Endodermal cell (in vitro differentiated cells): ENCODE measurements around the gene ANKS3. TPM values are rescaled to one million over a fixed set of nuclear protein-coding genes. Genes with fewer than 3 reads are reported as not detected.

Experiments used
- DNase-seq: peaks from one replicate; pipeline ENCODE4 v3.0.0-alpha.2; 2017
- H3K27ac ChIP-seq: 2 replicates; pipeline ENCODE4 v1.5.1; 2013; ENCODE audit warnings: mild to moderate bottlenecking, low read depth, low read length, moderate library complexity
- H3K27me3 ChIP-seq: 2 replicates; pipeline ENCODE4 v1.6.1; 2013; ENCODE audit warnings: mild to moderate bottlenecking, low read length, moderate library complexity; ENCODE audit not compliant: insufficient read depth, control insufficient read depth, poor library complexity, severe bottlenecking
- H3K36me3 ChIP-seq: 2 replicates; pipeline ENCODE4 v1.7.0; 2013; ENCODE audit warnings: mild to moderate bottlenecking, low read length, moderate library complexity; ENCODE audit not compliant: control insufficient read depth, insufficient read depth
- H3K4me1 ChIP-seq: one replicate; pipeline ENCODE4 v1.7.0; 2013; ENCODE audit warnings: low read length; ENCODE audit not compliant: control insufficient read depth, insufficient read depth
- H3K4me3 ChIP-seq: 2 replicates; pipeline ENCODE4 v1.5.1; 2013; ENCODE audit warnings: mild to moderate bottlenecking, low read length, moderate library complexity
- H3K9ac ChIP-seq: 2 replicates; pipeline ENCODE4 v1.6.1; 2013; ENCODE audit warnings: mild to moderate bottlenecking, low read length, moderate library complexity; ENCODE audit not compliant: poor library complexity, severe bottlenecking; ENCODE audit errors: extremely low read depth
- H3K9me3 ChIP-seq: 2 replicates; pipeline ENCODE4 v1.6.1; 2013; ENCODE audit warnings: mild to moderate bottlenecking, low read length, moderate library complexity; ENCODE audit not compliant: control insufficient read depth
- H3K27ac Mint-ChIP-seq: 2 replicates; pipeline ENCODE4 v1.8.0; 2020; ENCODE audit warnings: mixed read lengths
- H3K27me3 Mint-ChIP-seq: 2 replicates; pipeline ENCODE4 v1.8.0; 2021; ENCODE audit warnings: mild to moderate bottlenecking, mixed read lengths; ENCODE audit not compliant: insufficient read depth
- H3K36me3 Mint-ChIP-seq: 2 replicates; pipeline ENCODE4 v1.8.0; 2020; ENCODE audit warnings: low read depth, mixed read lengths
- H3K4me1 Mint-ChIP-seq: 2 replicates; pipeline ENCODE4 v1.8.0; 2020; ENCODE audit warnings: mixed read lengths
- H3K4me3 Mint-ChIP-seq: 2 replicates; pipeline ENCODE4 v1.8.0; 2020; ENCODE audit warnings: mild to moderate bottlenecking, moderate library complexity, mixed read lengths
- H3K9me3 Mint-ChIP-seq: 2 replicates; pipeline ENCODE4 v1.8.0; 2020; ENCODE audit warnings: mild to moderate bottlenecking, mixed read lengths
- WGBS, 2 experiments: methylation state at CpG; one replicate each; pipeline versions ENCODE4 v1.1.5 to v1.1.7; 2013; ENCODE audit warnings: missing lambda C conversion rate in 2 of 2, mixed read lengths in 1 of 2; ENCODE audit not compliant: insufficient coverage in 1 of 2, insufficient read length in 1 of 2; 5-methylcytosine and 5-hydroxymethylcytosine counted together
- total RNA-seq, 2 donors: library from RNA; stranded (reverse); fragmentation: NEBNext Ultra II Directional in 1 of 2; extraction: Animal tissue kit (Norgen Biotek cat#: 25700) in 1 of 2; gene quantifications; 2 replicates in 1 of 2; 3 replicates in 1 of 2; pipeline ENCODE4 v1.2.1, GENCODE V29; 2021
- TF ChIP-seq, protein P1 (sequence below): fragments of 200-600 bp; sonication (generic); conservative IDR thresholded peaks from 2 replicates; pipeline ENCODE4 v1.5.0; 2021; ENCODE audit warnings: antibody characterized with exemption, mild to moderate bottlenecking

The ANKS3 gene
- total RNA-seq, 2 donors from 2014 or later = 32.4 to 41.0 TPM

DNA sequence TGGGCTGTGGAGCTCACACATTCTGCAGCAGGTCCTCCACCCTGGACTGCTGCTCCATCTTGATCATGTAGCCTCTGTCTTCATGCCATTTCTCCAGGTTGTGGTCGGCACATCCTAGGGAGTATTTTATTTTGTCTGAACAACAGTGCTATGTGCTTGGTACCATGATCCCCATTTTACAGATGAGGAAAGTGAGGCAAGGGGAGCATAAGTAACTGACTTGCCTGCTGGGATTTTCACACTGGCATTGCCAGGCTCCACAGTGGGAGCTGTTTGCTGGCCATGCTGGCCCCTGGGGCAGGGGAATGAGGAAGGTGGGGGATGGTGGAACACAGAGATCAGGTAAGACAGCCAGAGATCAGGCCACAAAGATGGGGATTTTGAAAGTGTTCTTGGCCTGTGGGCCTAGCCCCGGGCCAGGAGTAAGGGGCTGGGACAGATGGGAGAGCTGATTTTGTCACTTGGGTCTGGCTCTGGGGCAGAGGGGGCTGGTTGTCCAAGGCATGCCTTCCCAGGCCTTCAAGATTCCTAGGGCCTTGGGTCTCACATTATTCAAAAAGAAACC, 42.2 kb upstream of the ANKS3 start:
- no peaks in the 10 kb centered on the region for H3K9me3 Mint-ChIP-seq
- TF ChIP-seq, protein P1, sequence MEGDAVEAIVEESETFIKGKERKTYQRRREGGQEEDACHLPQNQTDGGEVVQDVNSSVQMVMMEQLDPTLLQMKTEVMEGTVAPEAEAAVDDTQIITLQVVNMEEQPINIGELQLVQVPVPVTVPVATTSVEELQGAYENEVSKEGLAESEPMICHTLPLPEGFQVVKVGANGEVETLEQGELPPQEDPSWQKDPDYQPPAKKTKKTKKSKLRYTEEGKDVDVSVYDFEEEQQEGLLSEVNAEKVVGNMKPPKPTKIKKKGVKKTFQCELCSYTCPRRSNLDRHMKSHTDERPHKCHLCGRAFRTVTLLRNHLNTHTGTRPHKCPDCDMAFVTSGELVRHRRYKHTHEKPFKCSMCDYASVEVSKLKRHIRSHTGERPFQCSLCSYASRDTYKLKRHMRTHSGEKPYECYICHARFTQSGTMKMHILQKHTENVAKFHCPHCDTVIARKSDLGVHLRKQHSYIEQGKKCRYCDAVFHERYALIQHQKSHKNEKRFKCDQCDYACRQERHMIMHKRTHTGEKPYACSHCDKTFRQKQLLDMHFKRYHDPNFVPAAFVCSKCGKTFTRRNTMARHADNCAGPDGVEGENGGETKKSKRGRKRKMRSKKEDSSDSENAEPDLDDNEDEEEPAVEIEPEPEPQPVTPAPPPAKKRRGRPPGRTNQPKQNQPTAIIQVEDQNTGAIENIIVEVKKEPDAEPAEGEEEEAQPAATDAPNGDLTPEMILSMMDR = no peak
- WGBS, 2 experiments = 92 to 100% methylated on average over 1 to 2 of the region's 2 CpGs

DNA sequence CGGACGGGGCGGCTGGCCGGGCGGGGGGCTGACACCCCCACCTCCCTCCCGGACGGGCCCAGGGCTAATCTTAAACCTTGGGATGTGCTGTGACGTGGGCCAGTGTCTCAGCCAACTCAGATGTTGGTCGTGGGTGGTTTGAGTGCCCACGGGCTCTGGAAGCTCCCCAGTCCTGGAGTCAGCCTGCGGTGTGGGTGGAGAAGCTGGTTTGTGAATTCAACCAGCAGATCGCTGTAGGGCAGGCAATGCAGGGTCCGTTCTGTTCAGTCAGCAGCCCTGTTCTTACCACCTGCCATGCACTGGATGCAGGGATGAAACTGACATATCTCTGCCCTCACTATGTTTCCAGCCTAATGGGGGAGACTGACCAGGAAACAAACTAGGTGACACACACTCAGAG, 40.9 kb upstream of the ANKS3 start:
- Mint-ChIP-seq H3K27me3 (no peaks in the 10 kb centered on the region), H3K9me3 (no peaks in the 10 kb centered on the region), H3K36me3 (no peaks in the 10 kb centered on the region), H3K4me3 (no peak overlapping the region), H3K27ac (no peak overlapping the region), H3K4me1 (peaks cover 5% of the 10 kb centered on the region)
- H3K36me3 ChIP-seq = no peaks in the 10 kb centered on the region
- no peaks in the 10 kb centered on the region for H3K9me3 ChIP-seq
- WGBS, 2 experiments = 96% methylated on average over 4 to 10 of the region's 13 CpGs
- H3K9ac ChIP-seq = no peak overlapping the region
- no peak overlapping the region for H3K4me3 ChIP-seq
- peaks cover 3% of the 10 kb centered on the region for H3K4me1 ChIP-seq
- no peaks in the 10 kb centered on the region for H3K27me3 ChIP-seq
- no peak for DNase-seq
- no peak overlapping the region for H3K27ac ChIP-seq
- TF ChIP-seq, protein P1 = no peak

More for the DNA sequence above, 42.2 kb upstream of the ANKS3 start:
- DNase-seq = no peak
- Mint-ChIP-seq H3K36me3 (no peaks in the 10 kb centered on the region), H3K27ac (no peak overlapping the region), H3K27me3 (no peaks in the 10 kb centered on the region), H3K4me3 (no peak overlapping the region), H3K4me1 (peaks cover 5% of the 10 kb centered on the region)
- Histone ChIP-seq H3K27ac (no peak overlapping the region), H3K9me3 (no peaks in the 10 kb centered on the region), H3K4me3 (no peak overlapping the region), H3K27me3 (no peaks in the 10 kb centered on the region), H3K4me1 (peaks cover 3% of the 10 kb centered on the region), H3K9ac (no peak overlapping the region), H3K36me3 (no peaks in the 10 kb centered on the region)

DNA sequence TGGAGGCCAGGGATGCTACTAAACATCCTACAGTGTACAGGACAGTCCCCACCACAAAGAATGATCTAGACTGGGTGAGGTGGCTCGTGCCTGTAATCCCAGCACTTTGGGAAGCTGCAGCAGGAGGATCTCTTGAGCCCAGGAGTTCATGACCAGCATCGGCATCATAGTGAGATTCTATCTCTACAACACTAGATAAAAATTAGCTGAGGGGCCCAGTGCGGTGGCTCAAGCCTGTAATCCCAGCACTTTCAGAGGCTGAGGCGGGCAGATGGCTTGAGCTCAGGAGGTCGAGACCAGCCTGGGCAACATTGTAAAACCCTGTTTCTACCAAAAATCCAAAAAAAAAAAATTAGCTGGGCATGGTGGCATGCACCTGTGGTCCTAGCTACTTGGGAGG, 38.3 kb upstream of the ANKS3 start:
- TF ChIP-seq, protein P1 = no peak
- Histone ChIP-seq H3K36me3 (no peaks in the 10 kb centered on the region), H3K27ac (no peak overlapping the region), H3K9ac (no peak overlapping the region), H3K4me1 (peaks cover 3% of the 10 kb centered on the region), H3K27me3 (no peaks in the 10 kb centered on the region), H3K4me3 (no peak overlapping the region), H3K9me3 (no peaks in the 10 kb centered on the region)
- H3K4me1 Mint-ChIP-seq = peaks cover 16% of the 10 kb centered on the region
- WGBS, 2 experiments = 95 to 96% methylated on average over 4 to 5 of the region's 5 CpGs
- no peak for DNase-seq
- H3K36me3 Mint-ChIP-seq = no peaks in the 10 kb centered on the region
- no peak overlapping the region for H3K27ac Mint-ChIP-seq
- no peaks in the 10 kb centered on the region for H3K27me3 Mint-ChIP-seq
- no peaks in the 10 kb centered on the region for H3K9me3 Mint-ChIP-seq
- no peak overlapping the region for H3K4me3 Mint-ChIP-seq
